NCI-H2107 (cell line): ENCODE measurements around the gene BOD1L1.

Source experiments
- DNase-seq: peaks from one replicate; lab custom pipeline; 2025; lab: John Stamatoyannopoulos, UW

BOD1L1 gene

GRCh38 chr4:13555325-13555724, 72.2 kb downstream of the BOD1L1 start:
- no peak for DNase-seq

DNA sequence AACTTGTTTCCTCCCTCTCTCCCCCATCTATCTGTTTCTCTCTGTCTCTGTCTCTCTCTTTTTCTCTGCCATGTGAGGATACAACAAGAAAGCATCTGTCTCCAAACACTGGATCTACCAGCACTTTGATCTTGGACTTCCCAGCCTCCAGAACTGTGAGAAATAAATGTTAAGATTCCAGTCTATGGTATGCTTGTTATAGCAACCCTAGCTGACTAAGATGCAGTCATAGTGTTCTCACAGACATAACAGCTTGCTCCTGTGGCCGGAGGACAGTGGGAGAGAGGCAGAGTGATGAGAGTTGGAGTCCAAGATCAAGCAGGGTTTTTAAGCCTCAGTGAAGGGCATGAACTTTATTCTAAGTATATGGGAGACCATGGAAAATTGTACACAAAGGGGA, 74.4 kb downstream of the BOD1L1 start:
- no peak for DNase-seq

- DNase-seq, result no peak
These were observed 78.5 kb downstream of the BOD1L1 start for GRCh38 chr4:13548984-13549546.

- no peak for DNase-seq
These were observed 79.2 kb downstream of the BOD1L1 start for GRCh38 chr4:13548059-13548983.

DNA sequence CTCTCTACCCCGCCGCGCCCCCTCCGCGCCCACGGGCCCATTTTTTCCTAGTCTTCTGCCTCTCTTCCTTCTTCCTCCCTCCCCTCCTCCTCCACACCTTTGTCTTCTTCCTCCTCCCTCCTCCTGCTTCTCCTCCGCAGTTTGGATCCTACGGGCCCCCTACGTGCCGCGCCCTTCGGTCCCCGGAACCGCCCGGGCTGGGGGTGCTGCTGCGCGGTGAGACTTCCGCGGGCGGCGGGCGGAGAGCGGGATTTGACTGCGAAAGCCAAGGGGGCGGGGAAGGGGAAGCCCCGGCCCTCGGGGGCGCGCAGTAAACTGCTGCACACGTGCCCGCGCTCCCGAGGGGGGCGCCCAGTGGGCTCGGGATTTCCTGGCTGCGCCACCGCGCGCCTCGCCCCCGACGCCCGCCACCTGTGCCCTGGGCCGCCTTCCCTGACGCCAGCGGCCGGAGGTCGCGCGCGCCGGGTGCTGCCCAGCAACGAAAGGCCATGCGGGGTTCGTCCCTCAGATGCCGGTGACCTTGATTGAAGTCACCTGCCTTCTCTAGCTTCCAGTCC, 80.0 kb downstream of the BOD1L1 start:
- DNase-seq, result no peak

- DNase-seq, result no peak
These were observed 80.5 kb downstream of the BOD1L1 start for GRCh38 chr4:13546941-13547484.

DNA sequence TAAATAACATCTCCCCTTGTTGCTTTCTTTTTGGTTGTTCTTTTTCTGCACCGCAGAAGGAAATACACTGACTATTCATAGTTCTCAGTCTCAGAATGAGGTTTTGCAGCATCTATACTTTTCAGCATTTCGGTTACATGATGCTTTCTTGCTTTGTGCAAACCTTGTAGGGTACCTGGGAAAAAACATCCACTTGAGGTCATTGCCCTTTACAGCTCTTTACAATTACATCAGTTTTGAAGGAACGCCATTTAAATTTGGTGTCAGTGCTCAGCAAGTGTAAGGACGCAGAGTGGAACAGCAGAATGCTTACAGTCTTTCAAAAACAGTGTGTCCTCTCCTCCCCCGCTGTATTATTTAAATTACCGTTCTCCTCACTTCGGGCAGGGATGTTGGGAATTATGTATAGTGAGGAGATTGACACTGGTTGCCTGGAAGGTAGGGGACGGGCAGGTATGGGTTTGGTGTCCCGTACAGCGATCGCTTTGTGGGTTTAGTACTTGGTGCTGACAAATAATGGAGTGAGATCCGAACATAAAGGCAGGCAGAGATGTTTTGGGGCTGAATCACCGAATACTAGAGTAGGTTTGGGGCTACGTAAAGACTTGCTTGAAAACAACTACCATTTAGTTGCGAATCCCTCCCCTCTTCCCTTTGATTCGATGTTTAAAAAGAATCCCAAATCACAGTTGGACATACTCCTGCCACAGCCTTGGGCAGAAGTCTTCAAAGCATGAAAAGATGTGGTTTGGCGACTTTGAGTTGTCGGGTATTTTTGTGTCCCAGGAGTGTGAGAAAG, 81.2 kb downstream of the BOD1L1 start:
- DNase-seq, result no peak

DNA sequence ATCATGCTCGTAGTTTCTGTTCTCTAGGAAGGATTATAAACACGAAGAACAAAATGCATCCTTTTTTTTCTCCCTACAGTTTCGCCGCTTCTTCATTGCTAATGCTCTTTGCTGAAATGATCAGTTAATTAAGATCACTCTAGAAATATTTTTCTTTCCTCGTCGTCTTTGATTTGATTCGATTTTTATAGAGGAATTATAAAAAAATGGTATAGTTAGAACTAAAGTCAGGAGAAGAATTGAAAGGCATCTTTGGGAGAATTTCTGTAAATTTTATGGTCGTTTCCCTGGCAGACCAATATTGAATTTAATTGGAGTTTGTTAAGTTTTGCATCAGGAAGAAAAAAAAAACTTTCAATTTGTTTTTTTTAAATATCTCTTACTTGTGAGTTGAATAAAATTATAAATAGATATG, 82.1 kb downstream of the BOD1L1 start:
- no peak for DNase-seq

GRCh38 chr4:13544606-13545393, 82.7 kb downstream of the BOD1L1 start:
- DNase-seq, result no peak

GRCh38 chr4:13543839-13544605, 83.5 kb downstream of the BOD1L1 start, which contains the start of gene NKX3-2:
Gene NKX3-2 (minus strand): TSS chr4:13544508. CDS start chr4:13544414, 94 bp downstream.
- no peak for DNase-seq

DNA sequence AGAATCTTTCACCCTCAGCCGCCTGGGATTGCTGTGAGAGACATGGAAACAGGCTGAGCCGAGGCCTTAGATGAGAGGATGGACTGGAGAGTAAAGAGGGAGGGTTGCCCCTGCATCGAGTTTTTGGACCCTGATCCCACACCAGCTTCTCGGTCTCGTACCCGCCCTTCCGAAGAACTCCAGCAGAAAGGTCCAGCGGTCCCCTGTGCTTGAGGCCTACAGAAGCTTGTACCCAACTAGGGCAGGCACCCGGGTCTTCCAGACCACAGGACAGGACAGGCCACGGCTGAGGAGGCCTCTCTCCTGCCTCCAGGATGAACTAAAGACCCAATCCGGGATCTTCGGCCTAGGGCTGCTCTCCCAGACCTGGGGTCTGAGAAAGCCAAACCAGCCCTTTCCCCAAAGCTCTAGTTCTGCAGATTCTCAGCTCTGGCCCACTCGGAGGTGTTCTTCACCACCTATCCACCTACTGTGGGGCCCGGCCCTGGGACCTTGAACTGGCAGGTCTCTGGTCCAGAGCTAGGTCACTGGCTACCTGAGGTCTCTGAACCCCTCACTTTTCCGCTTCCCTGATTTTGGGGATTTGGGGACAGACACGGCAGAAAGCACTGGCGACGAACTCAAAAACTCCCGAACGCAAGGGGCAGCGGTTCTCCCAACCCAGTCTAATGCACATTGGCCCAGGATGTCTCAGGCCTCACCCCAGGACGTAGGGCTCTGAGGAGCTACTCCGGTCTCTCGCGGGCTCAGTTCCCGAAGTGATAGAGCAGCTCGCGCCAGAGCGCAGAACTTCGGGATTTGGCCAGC, 84.3 kb downstream of the BOD1L1 start:
- no peak for DNase-seq

- no peak for DNase-seq
These were observed 84.9 kb downstream of the BOD1L1 start for GRCh38 chr4:13542577-13543031.

DNA sequence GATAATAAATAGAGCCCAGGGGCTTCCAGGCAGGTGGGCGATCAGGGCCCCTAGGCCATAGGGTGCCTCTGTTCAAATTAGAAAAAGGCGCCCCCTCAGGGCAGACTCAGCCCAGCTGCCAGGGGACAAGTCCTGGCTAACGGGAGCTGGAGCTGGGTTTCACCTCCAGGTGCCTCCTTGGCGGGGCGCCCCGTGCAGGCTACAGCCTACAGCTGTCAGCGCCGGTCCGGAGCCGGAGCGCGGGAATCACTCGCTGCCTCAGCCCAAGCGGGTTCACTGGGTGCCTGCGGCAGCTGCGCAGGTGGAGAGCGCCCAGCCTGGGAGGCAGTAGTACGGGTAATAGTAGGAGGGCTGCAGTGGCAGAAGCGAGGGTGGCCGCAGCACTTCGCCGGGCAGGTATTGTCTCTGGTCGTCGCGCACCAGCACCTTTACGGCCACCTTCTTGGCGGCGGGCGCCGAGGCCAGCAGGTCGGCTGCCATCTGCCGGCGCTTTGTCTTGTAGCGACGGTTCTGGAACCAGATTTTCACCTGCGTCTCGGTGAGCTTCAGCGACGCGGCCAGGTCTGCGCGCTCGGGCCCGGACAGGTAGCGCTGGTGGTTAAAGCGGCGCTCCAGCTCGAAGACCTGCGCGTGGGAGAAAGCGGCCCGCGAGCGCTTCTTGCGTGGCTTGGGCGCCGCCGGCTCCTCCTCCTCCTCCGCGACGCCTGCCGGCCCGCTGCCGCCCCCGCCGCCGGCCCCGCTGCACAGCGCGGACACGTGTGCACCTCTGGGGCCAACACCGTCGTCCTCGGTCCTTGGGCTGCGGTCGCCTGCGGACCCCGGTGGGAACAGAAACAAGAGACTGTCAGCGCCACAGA, 85.6 kb downstream of the BOD1L1 start:
- no peak for DNase-seq

DNA sequence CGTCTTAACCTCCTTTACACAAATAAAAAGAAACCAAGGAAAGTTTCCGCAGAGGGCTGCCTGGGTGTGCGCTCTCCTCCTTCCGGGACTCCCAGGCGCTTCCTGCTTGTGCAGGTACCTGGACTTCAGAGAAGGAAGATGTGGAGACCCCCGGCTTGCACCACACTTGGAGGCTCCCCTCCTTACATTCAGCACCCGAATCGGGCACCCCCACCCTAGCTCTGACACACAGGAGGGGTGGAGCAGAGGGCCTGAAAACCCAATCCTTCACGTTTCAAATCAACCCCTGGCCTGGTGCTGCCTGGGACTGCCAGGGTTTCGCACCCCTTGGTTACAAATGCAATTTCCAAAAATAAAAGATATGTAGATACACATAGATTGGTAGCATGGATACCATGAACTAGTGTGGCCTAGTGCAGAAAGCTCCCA, 86.3 kb downstream of the BOD1L1 start:
- DNase-seq, result no peak

DNA sequence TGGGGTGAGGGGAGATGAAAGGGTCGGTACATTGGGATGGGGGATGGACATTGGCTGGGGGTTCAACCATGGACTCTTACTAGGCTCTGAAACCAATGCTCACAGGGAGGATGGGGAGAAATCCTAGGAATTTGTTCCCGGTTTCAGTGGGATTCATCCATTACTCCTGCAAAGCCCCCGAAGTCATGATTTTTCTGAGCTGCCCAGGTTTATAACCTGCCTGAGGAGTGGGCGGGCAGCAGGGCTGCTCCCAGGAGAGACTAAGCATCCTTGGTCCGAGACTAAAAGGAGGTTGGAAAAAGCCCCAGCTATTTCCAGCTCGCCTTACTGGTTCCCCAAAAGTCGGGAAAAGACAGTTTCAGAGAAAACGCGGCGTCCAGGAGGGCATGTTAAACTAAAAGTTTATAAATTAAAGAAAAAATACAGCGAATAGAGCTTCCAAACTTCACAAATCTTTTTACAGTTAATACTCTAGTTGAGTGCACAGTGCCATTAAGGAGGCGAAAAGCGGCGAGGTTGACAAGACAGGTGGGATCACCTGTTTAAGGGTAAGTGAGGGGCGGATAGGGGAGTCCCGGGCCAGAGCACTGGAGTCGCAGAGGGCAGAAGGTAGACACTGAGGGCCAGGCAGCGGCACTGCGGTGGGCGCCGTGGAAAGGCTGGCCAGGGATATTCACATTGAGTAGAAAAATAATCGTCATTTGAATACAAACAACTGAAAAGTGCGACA, 86.9 kb downstream of the BOD1L1 start:
- DNase-seq, result no peak

GRCh38 chr4:13539619-13540445, 87.7 kb downstream of the BOD1L1 start:
- no peak for DNase-seq
